ENCODE data around the gene SLC8B1.

DNA sequence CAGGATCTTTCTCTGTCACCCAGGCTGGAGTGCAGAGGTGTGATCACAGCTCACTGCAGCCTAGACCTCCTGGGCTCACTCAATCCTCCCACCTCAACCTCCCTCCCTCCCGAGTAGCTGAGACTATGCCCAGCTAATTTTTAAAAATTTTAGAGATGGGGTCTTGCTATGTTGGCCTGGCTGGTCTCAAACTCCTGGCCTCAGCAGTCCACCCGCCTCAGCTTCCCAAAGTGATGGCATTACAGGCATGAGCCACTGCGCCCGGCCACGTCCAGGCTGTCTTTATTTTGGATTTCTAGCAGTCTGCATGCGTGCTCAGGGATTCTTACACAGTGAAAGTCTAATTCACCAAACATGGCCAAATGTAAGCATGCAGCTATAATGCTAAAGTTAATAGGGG is 17.8 kb downstream of the SLC8B1 start:
- TF ChIP-seq, protein P1, sequence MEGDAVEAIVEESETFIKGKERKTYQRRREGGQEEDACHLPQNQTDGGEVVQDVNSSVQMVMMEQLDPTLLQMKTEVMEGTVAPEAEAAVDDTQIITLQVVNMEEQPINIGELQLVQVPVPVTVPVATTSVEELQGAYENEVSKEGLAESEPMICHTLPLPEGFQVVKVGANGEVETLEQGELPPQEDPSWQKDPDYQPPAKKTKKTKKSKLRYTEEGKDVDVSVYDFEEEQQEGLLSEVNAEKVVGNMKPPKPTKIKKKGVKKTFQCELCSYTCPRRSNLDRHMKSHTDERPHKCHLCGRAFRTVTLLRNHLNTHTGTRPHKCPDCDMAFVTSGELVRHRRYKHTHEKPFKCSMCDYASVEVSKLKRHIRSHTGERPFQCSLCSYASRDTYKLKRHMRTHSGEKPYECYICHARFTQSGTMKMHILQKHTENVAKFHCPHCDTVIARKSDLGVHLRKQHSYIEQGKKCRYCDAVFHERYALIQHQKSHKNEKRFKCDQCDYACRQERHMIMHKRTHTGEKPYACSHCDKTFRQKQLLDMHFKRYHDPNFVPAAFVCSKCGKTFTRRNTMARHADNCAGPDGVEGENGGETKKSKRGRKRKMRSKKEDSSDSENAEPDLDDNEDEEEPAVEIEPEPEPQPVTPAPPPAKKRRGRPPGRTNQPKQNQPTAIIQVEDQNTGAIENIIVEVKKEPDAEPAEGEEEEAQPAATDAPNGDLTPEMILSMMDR (IDR thresholded peaks at IDR 0.05), result no peak
- TF ChIP-seq EZH2 (IDR thresholded peaks at IDR 0.05) (no peak), EZH2phosphoT487 (IDR thresholded peaks at IDR 0.05) (no peak)
